Stomach (tissue), 9 donors: ENCODE measurements around the gene PSAT1. TPM values are rescaled to one million over a fixed set of nuclear protein-coding genes. Genes with fewer than 3 reads are reported as not detected.

ENCODE experiments used
- DNase-seq, 2 donors: peaks; one replicate each; pipeline versions ENCODE4 v3.0.0 to v3.0.0-alpha.2; 2013 to 2019
- H3K27ac ChIP-seq, 5 donors: fragments of 200-600 bp in 4 of 5; sonication (generic) in 4 of 5; one replicate each; pipeline ENCODE4 v1.5.1; 2013 to 2019; ENCODE audit warnings: mild to moderate bottlenecking in 1 of 5, moderate library complexity in 1 of 5
- H3K27me3 ChIP-seq, 3 donors: fragments of 200-600 bp; sonication (generic); one replicate each; pipeline ENCODE4 v1.5.1; 2017 to 2019; ENCODE audit warnings: mixed run types in 1 of 3
- H3K36me3 ChIP-seq, 4 donors: fragments of 200-600 bp; sonication (generic); 1 replicate in 3 of 4; 2 replicates in 1 of 4; pipeline ENCODE4 v1.5.1; 2016 to 2019
- H3K4me1 ChIP-seq, 4 donors: fragments of 200-600 bp; sonication (generic); one replicate each; pipeline ENCODE4 v1.5.1; 2016 to 2019
- H3K4me3 ChIP-seq, 4 donors: fragments of 200-600 bp; sonication (generic) in 3 of 4; one replicate each; pipeline ENCODE4 v1.5.1; 2016 to 2019; ENCODE audit warnings: mild to moderate bottlenecking in 1 of 4
- H3K9me3 ChIP-seq, 4 donors: fragments of 200-600 bp; sonication (generic); one replicate each; pipeline ENCODE4 v1.5.1; 2016 to 2019
- CTCF ChIP-seq, 7 experiments: fragments of 450-650 bp in 4 of 7; fragments of 200-600 bp in 3 of 7; sonication (generic) in 3 of 7; IDR thresholded peaks; one replicate each; pipeline ENCODE4 v1.5.1; 2016 to 2019; ENCODE audit warnings: antibody characterized with exemption in 7 of 7, control low read depth in 2 of 7, mild to moderate bottlenecking in 1 of 7
- EP300 ChIP-seq: sonication (generic); formaldehyde crosslinking; IDR thresholded peaks from one replicate; pipeline ENCODE4 v1.6.1; 2017; ENCODE audit warnings: antibody characterized with exemption
- POLR2A ChIP-seq, 4 donors: fragments of 450-650 bp; IDR thresholded peaks; one replicate each; pipeline ENCODE4 v1.6.1; 2016; ENCODE audit warnings: antibody characterized with exemption in 4 of 4, control low read depth in 2 of 4, mild to moderate bottlenecking in 1 of 4, moderate library complexity in 1 of 4
- POLR2AphosphoS5 ChIP-seq, 3 donors: sonication (generic); formaldehyde crosslinking; IDR thresholded peaks; one replicate each; pipeline ENCODE4 v1.6.1; 2016; ENCODE audit warnings: antibody characterized with exemption in 3 of 3
- WGBS, 5 donors: extraction: QIAGEN DNeasy Blood & Tissue Kit in 3 of 5; methylation state at CpG; one replicate each; pipeline versions ENCODE4 v1.1.5 to v1.1.7; 2013 to 2018; 5-methylcytosine and 5-hydroxymethylcytosine counted together
- intact Hi-C: fragments of 100-400 bp; cut with DNase I; formaldehyde crosslinking; loops from one replicate; pipeline ENCODE4 v1.15.1; 2023; ENCODE audit warnings: low total_unique reads
- polyA plus RNA-seq, 3 donors: library from polyadenylated mRNA; stranded (reverse); fragments of 200-250 nt; gene quantifications; one replicate each; pipeline ENCODE4 v1.2.3, GENCODE V29; 2013
- total RNA-seq, 5 donors: library from RNA; depleted of rRNA; stranded (reverse); fragments of >200 nt; gene quantifications; one replicate each; pipeline versions ENCODE4 v1.1.0 to v1.2.3, GENCODE V29; 2014 to 2016
- donor health status: healthy with polysubstance abuse.
- donor health status: Bipolar disorder and iron deficiency.
- donor health status: healthy.

PSAT1 gene
- total and polyA plus RNA-seq, 8 donors: 0.45 to 21.8 (median 10.6) TPM

DNA sequence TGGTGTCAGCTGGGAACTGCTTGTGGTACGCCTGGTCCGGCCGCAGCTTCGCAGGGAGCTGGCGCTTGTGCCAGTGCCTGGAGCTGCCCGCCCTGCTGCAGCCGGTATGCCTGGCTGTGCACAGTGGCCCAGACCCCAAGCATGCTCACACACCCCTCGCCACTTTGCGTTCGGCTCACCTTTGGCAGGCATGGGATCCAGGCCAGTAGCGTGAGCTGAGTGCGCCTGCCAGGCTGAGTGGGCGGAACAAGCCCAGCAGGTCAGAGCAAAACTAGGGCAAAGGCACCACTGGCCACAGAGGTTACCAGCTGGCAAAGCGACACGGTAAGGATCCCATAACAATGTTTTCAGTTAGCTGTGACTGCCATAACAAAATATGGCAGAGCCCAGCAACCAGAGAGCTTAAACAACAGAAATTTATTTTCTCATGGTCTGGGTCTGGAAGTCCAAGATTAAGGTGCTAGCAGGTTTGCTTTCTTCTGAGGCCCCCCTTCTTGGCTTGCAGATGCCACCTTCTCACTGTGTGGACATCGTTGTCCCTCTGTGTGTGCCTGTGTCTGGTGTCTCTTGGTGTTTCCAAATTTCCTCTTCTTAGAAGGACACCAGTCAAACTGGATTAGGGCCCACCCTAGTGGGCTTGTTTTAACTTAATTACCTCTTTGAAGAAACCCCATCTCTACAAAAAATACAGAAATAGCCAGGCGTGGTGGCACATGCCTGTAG, 61.6 kb downstream of the PSAT1 start:
- Histone ChIP-seq H3K27ac (no peak overlapping the region), H3K27me3 (no peaks in the 10 kb centered on the region), H3K9me3 (no peaks in the 10 kb centered on the region), H3K36me3 (no peaks in the 10 kb centered on the region), H3K4me1 (no peaks in the 10 kb centered on the region), H3K4me3 (no peak overlapping the region)
- peak; percentile 10 to 73 for DNase-seq
- intact Hi-C loops: no loop called here
- 74 to 85% (median 84%) methylated on average over 13 to 17 of the region's 17 CpGs for WGBS, 5 donors
- no peak for TF ChIP-seq POLR2A (IDR thresholded peaks at IDR 0.05)

DNA sequence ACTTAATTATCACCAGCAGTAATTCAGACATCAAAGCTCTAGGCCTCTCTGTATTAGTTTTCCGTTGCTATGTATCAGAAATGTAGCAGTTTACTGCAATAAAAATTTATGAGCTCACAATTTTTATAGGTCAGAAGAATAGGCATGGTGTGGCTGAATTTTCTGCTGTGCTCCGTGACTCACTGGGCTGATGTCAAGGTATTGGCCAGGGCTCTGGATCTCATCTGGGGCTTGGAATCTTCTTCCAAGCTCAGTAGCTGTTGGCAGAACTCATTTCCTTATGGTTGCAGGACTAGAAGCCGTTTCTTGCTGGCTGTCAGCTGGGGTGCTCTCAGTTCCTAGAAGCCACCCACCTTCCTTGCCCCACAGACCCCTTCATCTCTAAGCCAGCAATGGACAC, 66.3 kb downstream of the PSAT1 start:
- Histone ChIP-seq H3K27me3 (no peaks in the 10 kb centered on the region), H3K9me3 (no peaks in the 10 kb centered on the region), H3K27ac (no peak overlapping the region), H3K4me3 (no peak overlapping the region), H3K36me3 (no peaks in the 10 kb centered on the region), H3K4me1 (peaks cover 0 to 5% (median 0%) of the 10 kb centered on the region in 4 donors)
- intact Hi-C loops: no loop called here
- 66 to 83% (median 75%) methylated on average over 3 of the region's 3 CpGs for WGBS, 5 donors
- TF ChIP-seq POLR2A (IDR thresholded peaks at IDR 0.05): no peak
- no peak for TF ChIP-seq EP300
- TF ChIP-seq POLR2AphosphoS5 (IDR thresholded peaks at IDR 0.05): no peak
- no peak for TF ChIP-seq CTCF (IDR thresholded peaks at IDR 0.05)
- no peak for DNase-seq

- no peak overlapping the region for H3K27ac ChIP-seq
- H3K4me3 ChIP-seq: no peak overlapping the region
- H3K27me3 ChIP-seq: no peaks in the 10 kb centered on the region
- 40 to 49% (median 43%) methylated on average over 4 of the region's 4 CpGs for WGBS, 5 donors
- DNase-seq: peak in 1 of 2 donors; percentile 31
- H3K4me1 ChIP-seq: peaks cover 0 to 12% (median 0%) of the 10 kb centered on the region in 4 donors
- intact Hi-C loops: no loop called here
- no peaks in the 10 kb centered on the region for H3K36me3 ChIP-seq
- TF ChIP-seq EP300 (no peak), CTCF (IDR thresholded peaks at IDR 0.05) (peak in 5 of 7 experiments; percentile 26 to 67 (median 49)), POLR2A (IDR thresholded peaks at IDR 0.05) (no peak)
- no peaks in the 10 kb centered on the region for H3K9me3 ChIP-seq
Observed at GRCh38 chr9:78365748-78366697, 69.1 kb downstream of the PSAT1 start.

DNA sequence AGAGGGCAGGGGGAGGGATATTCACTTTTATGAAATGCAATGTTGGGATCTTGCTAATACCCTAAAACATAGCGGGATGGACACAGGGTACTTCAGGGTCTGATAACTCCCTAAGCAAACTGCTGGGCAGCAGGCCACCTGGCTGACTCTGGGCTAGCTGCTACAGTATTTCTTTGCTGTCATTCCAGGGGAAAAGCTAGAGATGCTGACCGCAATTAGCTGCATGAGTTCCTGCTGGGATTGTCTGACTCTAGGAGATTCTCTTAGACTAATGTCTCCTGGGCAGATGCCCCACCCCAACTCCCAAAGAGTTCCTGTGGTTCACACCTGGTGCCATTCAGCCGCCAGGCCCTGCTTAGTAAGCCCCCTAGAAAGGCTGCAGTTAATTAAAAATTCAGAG, 69.9 kb downstream of the PSAT1 start:
- intact Hi-C loops: no loop called here
- no peak for DNase-seq
- WGBS, 5 donors: 88 to 95% (median 91%) methylated on average over 3 of the region's 3 CpGs
- no peak for TF ChIP-seq CTCF (IDR thresholded peaks at IDR 0.05)
- TF ChIP-seq POLR2A (IDR thresholded peaks at IDR 0.05): no peak
- no peak for TF ChIP-seq EP300
- TF ChIP-seq POLR2AphosphoS5 (IDR thresholded peaks at IDR 0.05): no peak
- H3K4me3 ChIP-seq: no peak overlapping the region
- H3K27me3 ChIP-seq: peaks cover 0 to 1% (median 0%) of the 10 kb centered on the region in 3 donors
- H3K27ac ChIP-seq: no peak overlapping the region
- H3K4me1 ChIP-seq: peaks cover 0 to 13% (median 4%) of the 10 kb centered on the region in 4 donors
- no peaks in the 10 kb centered on the region for H3K36me3 ChIP-seq
- no peaks in the 10 kb centered on the region for H3K9me3 ChIP-seq
